GM12878 (cell line): ENCODE measurements around the gene DMAC2. TPM values are rescaled to one million over a fixed set of nuclear protein-coding genes. Genes with fewer than 3 reads are reported as not detected.

Experiments used
- ATAC-seq: fragments of 200-7000 bp; cut with Tn5 transposase; 3 replicates; pipeline ENCODE4 v1.9.1; 2020; ENCODE audit warnings: mild to moderate bottlenecking, moderate library complexity
- BruUV-seq: library from RNA; stranded (reverse); fragments of 400-500 nt; replicated peaks from 2 replicates; lab custom pipeline; 2021; lab: Mats Ljungman, UMichigan
- CTCF ChIA-PET: fragments of 300-600 bp; sonication (Branson Sonifier 250); formaldehyde crosslinking; extraction: SDS; loops from one replicate; lab custom pipeline; 2021; ENCODE audit warnings: inconsistent platforms; lab: Yijun Ruan, JAX
- POLR2A ChIA-PET: fragments of 350-600 bp; formaldehyde crosslinking; extraction: SDS; loops from one replicate; lab custom pipeline; 2021; ENCODE audit warnings: inconsistent platforms; lab: Charles Lee
- RAD21 ChIA-PET: fragments of 300-600 bp; sonication (Branson Sonifier 250); formaldehyde crosslinking; loops from one replicate; lab custom pipeline; 2023; ENCODE audit warnings: antibody characterized with exemption; ENCODE audit not compliant: unreplicated experiment; lab: Charles Lee
- SMC1A ChIA-PET: fragments of 300-600 bp; sonication (Branson Sonifier 250); formaldehyde crosslinking; loops from one replicate; lab custom pipeline; 2023; ENCODE audit not compliant: unreplicated experiment, uncharacterized antibody; lab: Charles Lee
- DNase-seq: peaks from one replicate; pipeline ENCODE4 v3.0.0-alpha.2; 2011; ENCODE audit warnings: low read depth, low spot score
- FAIRE-seq: peaks from 3 replicates; lab custom pipeline; 2011; peaks lifted over from hg19 to GRCh38; lab: Jason Lieb, UNC
- H2AFZ ChIP-seq: 2 replicates; pipeline ENCODE4 v1.6.0; 2011; ENCODE audit warnings: low read depth, low read length, control low read depth; ENCODE audit not compliant: control insufficient read depth
- H3K27ac ChIP-seq: 2 replicates; pipeline ENCODE4 v1.5.1; 2011; ENCODE audit warnings: control low read depth; ENCODE audit not compliant: control insufficient read depth, insufficient read depth
- H3K27me3 ChIP-seq, 2 experiments: replicated peaks in 1 of 2; 2 replicates each; pipeline versions ENCODE4 v1.6.0 to v1.6.1; 2011; ENCODE audit warnings: low read length in 1 of 2; ENCODE audit not compliant: control insufficient read depth in 2 of 2, insufficient read depth in 2 of 2
- H3K36me3 ChIP-seq, 2 experiments: 2 replicates each; pipeline ENCODE4 v1.5.1; 2011; ENCODE audit warnings: low read length in 1 of 2; ENCODE audit not compliant: control insufficient read depth in 2 of 2, insufficient read depth in 2 of 2
- H3K4me1 ChIP-seq: 2 replicates; pipeline ENCODE4 v1.6.1; 2011; ENCODE audit warnings: mild to moderate bottlenecking, low read length, moderate library complexity, mixed read lengths; ENCODE audit not compliant: control insufficient read depth, insufficient read depth
- H3K4me2 ChIP-seq: 2 replicates; pipeline ENCODE4 v1.6.0; 2011; ENCODE audit warnings: control low read depth; ENCODE audit not compliant: control insufficient read depth, insufficient read depth
- H3K4me3 ChIP-seq: fragments of 200-600 bp; sonication (generic); 2 replicates; pipeline ENCODE4 v1.5.1; 2016
- H3K79me2 ChIP-seq: 2 replicates; pipeline ENCODE4 v1.6.0; 2011; ENCODE audit warnings: low read length; ENCODE audit not compliant: control insufficient read depth, insufficient read depth
- H3K9ac ChIP-seq: 2 replicates; pipeline ENCODE4 v1.8.0; 2011; ENCODE audit warnings: low read length, control low read depth, mixed read lengths; ENCODE audit not compliant: control insufficient read depth, insufficient read depth
- H3K9me3 ChIP-seq: replicated peaks from 3 replicates; pipeline ENCODE4 v1.5.1; 2011; ENCODE audit warnings: mild to moderate bottlenecking, low read length; ENCODE audit not compliant: control insufficient read depth, insufficient read depth
- H4K20me1 ChIP-seq: 2 replicates; pipeline ENCODE4 v1.6.0; 2011; ENCODE audit not compliant: control insufficient read depth, insufficient read depth
- CEBPB ChIP-seq, 2 experiments: fragments of 150-350 bp in 1 of 2; IDR thresholded peaks; 2 replicates each; pipeline ENCODE4 v1.6.1; 2012 to 2014; ENCODE audit warnings: low read depth in 2 of 2, low read length in 2 of 2, borderline replicate concordance in 1 of 2, inconsistent platforms in 1 of 2
- CREM ChIP-seq: IDR thresholded peaks from 2 replicates; pipeline ENCODE4 v1.6.1; 2014; ENCODE audit warnings: antibody characterized with exemption, low read depth
- KAT2A ChIP-seq: conservative IDR thresholded peaks from 2 replicates; pipeline ENCODE4 v1.6.1; 2011; ENCODE audit warnings: low read depth, low read length; ENCODE audit not compliant: control insufficient read depth
- STAT3 ChIP-seq: IDR thresholded peaks from 2 replicates; pipeline ENCODE4 v1.6.1; 2011; ENCODE audit warnings: low read depth, low read length, improper control_type of control experiment
- ZNF24 ChIP-seq: fragments of 450-650 bp; IDR thresholded peaks from 2 replicates; pipeline ENCODE4 v1.6.1; 2017; ENCODE audit warnings: antibody characterized with exemption, mild to moderate bottlenecking
- WGBS: methylation state at CpG from one replicate; pipeline ENCODE4 v1.1.6; 2016; ENCODE audit warnings: low lambda C conversion rate; ENCODE audit not compliant: insufficient replicate concordance, insufficient coverage; ENCODE audit errors: missing lambda C conversion rate; 5-methylcytosine and 5-hydroxymethylcytosine counted together
- in situ Hi-C: fragments of 300-500 bp; cut with MboI; formaldehyde crosslinking; loops from 9 replicates; pipeline ENCODE4 v1.14.3; 2018; ENCODE audit warnings: mixed read lengths
- intact Hi-C: fragments of 100-400 bp; cut with micrococcal nuclease; formaldehyde crosslinking; loops from one replicate; pipeline ENCODE4 v1.14.2; 2022; ENCODE audit not compliant: unreplicated experiment
- polyA plus RNA-seq, 11 experiments: library from polyadenylated mRNA; depleted of rRNA in 4 of 11; unstranded in 6 of 11; stranded (reverse) in 5 of 11; fragments of >200 nt; fragmentation: Nextera tagmentation in 4 of 11; fragmentation: Illumina TruSeq in 1 of 11; extraction: Ambion mirVana in 4 of 11; extraction: Trizol in 1 of 11; gene quantifications; 1 replicate in 1 of 11; 2 replicates in 10 of 11; pipeline versions ENCODE4 v1.2.1 to v1.2.3, GENCODE V29; 2011 to 2016; ENCODE audit warnings: inconsistent platforms in 2 of 11, missing spikeins in 2 of 11, low read depth in 1 of 11
- total RNA-seq, 4 experiments: library from RNA; depleted of rRNA in 3 of 4; stranded (reverse); fragments of >200 nt in 3 of 4; fragmentation: Illumina TruSeq in 1 of 4; extraction: Trizol in 1 of 4; gene quantifications; 2 replicates each; pipeline versions ENCODE4 v1.2.1 to v1.2.3, GENCODE V29; 2013 to 2021
- TF ChIP-seq, protein P1 (sequence below): fragments of 450-650 bp; IDR thresholded peaks from 2 replicates; pipeline ENCODE4 v1.6.1; 2018; ENCODE audit warnings: mild to moderate bottlenecking, low read depth, moderate library complexity; ENCODE audit not compliant: partially characterized antibody
- TF ChIP-seq, protein P2 (sequence below): fragments of 450-650 bp; conservative IDR thresholded peaks from 2 replicates; pipeline ENCODE4 v1.6.1; 2017; ENCODE audit warnings: mild to moderate bottlenecking, moderate library complexity
- TF ChIP-seq, protein P3 (sequence below): fragments of 450-650 bp; IDR thresholded peaks from 2 replicates; pipeline ENCODE4 v1.6.1; 2014; ENCODE audit warnings: mild to moderate bottlenecking

Gene DMAC2
- total and polyA plus RNA-seq, 10 of the 15 experiments (the other 5 are each of a cell fraction or from before 2014, with no cell fraction given): 10.8 to 57.2 (median 42.7) TPM

DNA sequence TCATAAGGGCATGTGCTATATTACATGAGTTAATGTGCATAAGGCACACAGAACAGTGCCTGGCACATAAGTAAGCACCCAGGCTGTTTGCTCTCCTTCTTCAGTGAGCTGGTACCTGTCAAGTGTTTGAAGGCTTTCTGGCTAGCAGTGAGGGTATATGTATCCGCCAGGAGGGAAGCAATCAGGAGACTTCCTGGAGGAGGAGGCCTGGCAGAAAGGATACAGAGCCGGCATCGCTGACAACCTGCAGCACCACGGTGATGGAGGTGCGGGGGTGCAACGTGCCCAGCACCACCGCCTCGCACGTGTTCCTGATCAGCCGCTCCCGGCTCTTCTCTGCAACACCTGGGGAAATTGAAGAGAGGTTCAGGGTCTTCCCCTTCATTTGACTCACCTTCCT is 48.1 kb downstream of the DMAC2 start:
- CTCF ChIA-PET: interaction anchor here (0.6 kb wide), 1 partner anchor 47 kb away, joined by 3 read pairs; no protein-coding TSS in a partner anchor
- POLR2A ChIA-PET: no interaction called here
- Histone ChIP-seq H3K4me2 (no peak overlapping the region), H3K4me3 (no peak overlapping the region), H3K79me2 (peaks cover 30% of the 10 kb centered on the region), H3K27me3 (no peaks in the 10 kb centered on the region), H2AFZ (no peak overlapping the region), H3K9ac (no peak overlapping the region), H4K20me1 (no peaks in the 10 kb centered on the region), H3K9me3 (no peaks in the 10 kb centered on the region), H3K4me1 (peaks cover 21% of the 10 kb centered on the region), H3K36me3 (peaks cover 23% of the 10 kb centered on the region in 2 experiments; a peak in 3 of 4 replicates), H3K27ac (no peak overlapping the region)
- intact Hi-C loops (no loop called here), in situ Hi-C loops (no loop called here)
- DNase-seq (no peak), FAIRE-seq (no peak), ATAC-seq (no peak)
- TF ChIP-seq CEBPB (IDR thresholded peaks at IDR 0.05; ENCODE audit: borderline replicate concordance in 1 of 2, low read depth in 2 of 2, low read length in 2 of 2): no peak
- TF ChIP-seq KAT2A: no peak
- TF ChIP-seq, protein P1, sequence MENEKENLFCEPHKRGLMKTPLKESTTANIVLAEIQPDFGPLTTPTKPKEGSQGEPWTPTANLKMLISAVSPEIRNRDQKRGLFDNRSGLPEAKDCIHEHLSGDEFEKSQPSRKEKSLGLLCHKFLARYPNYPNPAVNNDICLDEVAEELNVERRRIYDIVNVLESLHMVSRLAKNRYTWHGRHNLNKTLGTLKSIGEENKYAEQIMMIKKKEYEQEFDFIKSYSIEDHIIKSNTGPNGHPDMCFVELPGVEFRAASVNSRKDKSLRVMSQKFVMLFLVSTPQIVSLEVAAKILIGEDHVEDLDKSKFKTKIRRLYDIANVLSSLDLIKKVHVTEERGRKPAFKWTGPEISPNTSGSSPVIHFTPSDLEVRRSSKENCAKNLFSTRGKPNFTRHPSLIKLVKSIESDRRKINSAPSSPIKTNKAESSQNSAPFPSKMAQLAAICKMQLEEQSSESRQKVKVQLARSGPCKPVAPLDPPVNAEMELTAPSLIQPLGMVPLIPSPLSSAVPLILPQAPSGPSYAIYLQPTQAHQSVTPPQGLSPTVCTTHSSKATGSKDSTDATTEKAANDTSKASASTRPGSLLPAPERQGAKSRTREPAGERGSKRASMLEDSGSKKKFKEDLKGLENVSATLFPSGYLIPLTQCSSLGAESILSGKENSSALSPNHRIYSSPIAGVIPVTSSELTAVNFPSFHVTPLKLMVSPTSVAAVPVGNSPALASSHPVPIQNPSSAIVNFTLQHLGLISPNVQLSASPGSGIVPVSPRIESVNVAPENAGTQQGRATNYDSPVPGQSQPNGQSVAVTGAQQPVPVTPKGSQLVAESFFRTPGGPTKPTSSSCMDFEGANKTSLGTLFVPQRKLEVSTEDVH: no peak
- TF ChIP-seq STAT3: no peak
- TF ChIP-seq, protein P2, sequence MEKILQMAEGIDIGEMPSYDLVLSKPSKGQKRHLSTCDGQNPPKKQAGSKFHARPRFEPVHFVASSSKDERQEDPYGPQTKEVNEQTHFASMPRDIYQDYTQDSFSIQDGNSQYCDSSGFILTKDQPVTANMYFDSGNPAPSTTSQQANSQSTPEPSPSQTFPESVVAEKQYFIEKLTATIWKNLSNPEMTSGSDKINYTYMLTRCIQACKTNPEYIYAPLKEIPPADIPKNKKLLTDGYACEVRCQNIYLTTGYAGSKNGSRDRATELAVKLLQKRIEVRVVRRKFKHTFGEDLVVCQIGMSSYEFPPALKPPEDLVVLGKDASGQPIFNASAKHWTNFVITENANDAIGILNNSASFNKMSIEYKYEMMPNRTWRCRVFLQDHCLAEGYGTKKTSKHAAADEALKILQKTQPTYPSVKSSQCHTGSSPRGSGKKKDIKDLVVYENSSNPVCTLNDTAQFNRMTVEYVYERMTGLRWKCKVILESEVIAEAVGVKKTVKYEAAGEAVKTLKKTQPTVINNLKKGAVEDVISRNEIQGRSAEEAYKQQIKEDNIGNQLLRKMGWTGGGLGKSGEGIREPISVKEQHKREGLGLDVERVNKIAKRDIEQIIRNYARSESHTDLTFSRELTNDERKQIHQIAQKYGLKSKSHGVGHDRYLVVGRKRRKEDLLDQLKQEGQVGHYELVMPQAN: no peak
- TF ChIP-seq ZNF24: no peak
- no peak for TF ChIP-seq CREM
- TF ChIP-seq, protein P3, sequence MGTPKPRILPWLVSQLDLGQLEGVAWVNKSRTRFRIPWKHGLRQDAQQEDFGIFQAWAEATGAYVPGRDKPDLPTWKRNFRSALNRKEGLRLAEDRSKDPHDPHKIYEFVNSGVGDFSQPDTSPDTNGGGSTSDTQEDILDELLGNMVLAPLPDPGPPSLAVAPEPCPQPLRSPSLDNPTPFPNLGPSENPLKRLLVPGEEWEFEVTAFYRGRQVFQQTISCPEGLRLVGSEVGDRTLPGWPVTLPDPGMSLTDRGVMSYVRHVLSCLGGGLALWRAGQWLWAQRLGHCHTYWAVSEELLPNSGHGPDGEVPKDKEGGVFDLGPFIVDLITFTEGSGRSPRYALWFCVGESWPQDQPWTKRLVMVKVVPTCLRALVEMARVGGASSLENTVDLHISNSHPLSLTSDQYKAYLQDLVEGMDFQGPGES: no peak
- WGBS: 87% methylated on average over 11 of the region's 11 CpGs
- RAD21 ChIA-PET: no interaction called here
- BruUV-seq: no TSS peak
- SMC1A ChIA-PET: no interaction called here
